Prostate gland (tissue), 2 donors: Measurements from ENCODE around the gene ZC3H15.

ENCODE experiments used
- CTCF ChIP-seq, 4 experiments: fragments of 200-600 bp in 2 of 4; fragments of 450-650 bp in 2 of 4; sonication (generic) in 2 of 4; IDR thresholded peaks; 1 replicate in 3 of 4; 2 replicates in 1 of 4; pipeline ENCODE4 v1.5.1; 2016 to 2019; ENCODE audit warnings: antibody characterized with exemption in 4 of 4, mild to moderate bottlenecking in 2 of 4, moderate library complexity in 2 of 4
- POLR2A ChIP-seq: fragments of 450-650 bp; IDR thresholded peaks from one replicate; pipeline ENCODE4 v1.6.1; 2016; ENCODE audit warnings: antibody characterized with exemption, mild to moderate bottlenecking

- TF ChIP-seq POLR2A (no peak), CTCF (IDR thresholded peaks at IDR 0.05) (no peak)
Measured at GRCh38 chr2:186485576-186485870, 537 bp upstream of the ZC3H15 start.
